GM18499 (cell line): ENCODE data around the gene CIAPIN1.
"Not testable (repeated sequence)": the region's sequence is repeated elsewhere in the genome, so short reads cannot be mapped to it uniquely, and the experiment has no call there.

Experiments
- ATAC-seq: cut with Tn5 transposase; IDR thresholded peaks from one replicate; pipeline ENCODE4 v1.9.1; 2021; ENCODE audit warnings: moderate number of reproducible peaks; ENCODE audit not compliant: insufficient read depth, unreplicated experiment

The CIAPIN1 gene

GRCh38 chr16:57446531-57447185 is 527 bp downstream of the CIAPIN1 start:
- peak; percentile 28 for ATAC-seq

GRCh38 chr16:57445510-57445909 is 1.7 kb downstream of the CIAPIN1 start:
- no peak for ATAC-seq

DNA sequence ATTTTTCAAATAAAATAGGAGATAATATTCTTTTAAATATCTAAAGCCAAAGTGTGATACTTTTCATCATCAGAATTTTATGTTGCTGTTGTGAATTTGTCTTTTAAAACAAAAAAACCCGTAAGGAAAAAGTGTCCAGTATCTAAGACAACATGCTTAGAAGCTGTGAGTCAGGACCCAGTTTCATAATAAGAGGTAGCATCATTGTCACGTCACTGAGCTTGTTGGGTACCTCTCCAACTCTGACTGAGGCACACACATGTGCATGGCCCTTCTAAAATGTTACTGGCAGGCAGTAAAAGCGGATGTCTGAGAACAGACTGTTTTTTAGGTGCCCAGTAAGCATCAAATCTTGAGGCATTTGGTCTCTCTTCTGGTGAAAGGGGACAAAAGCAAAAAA is 2.5 kb downstream of the CIAPIN1 start:
- ATAC-seq = no peak

- not testable (repeated sequence) for ATAC-seq
Observed at GRCh38 chr16:57440551-57440950, 6.6 kb downstream of the CIAPIN1 start.

DNA sequence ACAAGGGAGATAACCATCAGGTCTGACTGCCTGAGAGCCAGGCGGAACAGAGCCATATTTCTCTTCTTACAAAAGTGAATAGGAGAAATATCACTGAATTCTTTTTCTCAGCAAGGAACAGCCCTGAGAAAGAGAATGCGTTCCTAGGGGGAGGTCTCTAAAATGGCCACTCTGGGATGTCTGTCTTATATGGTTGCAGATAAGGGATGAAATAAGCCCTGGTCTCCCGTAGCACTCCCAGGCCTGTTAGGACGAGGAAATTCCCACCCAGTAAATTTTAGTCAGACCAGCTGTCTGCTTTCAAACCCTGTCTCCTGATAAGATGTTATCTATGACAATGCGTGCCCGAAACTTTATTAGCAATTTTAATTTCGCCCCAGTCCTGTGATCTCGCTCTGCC is 7.2 kb downstream of the CIAPIN1 start:
- ATAC-seq = not testable (repeated sequence)

DNA sequence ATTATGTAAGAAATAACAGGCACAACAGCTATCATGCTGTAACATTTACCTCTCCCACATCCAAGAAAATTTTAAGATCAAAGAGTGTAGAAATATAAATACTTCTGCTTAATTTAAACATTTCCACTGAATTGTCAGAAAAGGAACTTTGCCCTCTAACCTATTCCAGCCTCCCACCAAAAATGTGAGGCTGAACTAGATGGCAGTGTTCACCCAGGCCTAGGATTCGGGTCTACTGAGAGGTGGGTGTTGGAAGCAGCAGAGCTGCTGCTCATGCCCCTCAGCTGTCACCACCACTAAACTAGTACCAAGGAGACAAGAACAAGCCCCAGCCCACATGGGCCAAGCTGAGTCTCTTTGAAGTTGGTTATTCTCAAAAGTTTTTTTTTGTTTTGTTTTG is 11.3 kb downstream of the CIAPIN1 start:
- ATAC-seq = no peak

DNA sequence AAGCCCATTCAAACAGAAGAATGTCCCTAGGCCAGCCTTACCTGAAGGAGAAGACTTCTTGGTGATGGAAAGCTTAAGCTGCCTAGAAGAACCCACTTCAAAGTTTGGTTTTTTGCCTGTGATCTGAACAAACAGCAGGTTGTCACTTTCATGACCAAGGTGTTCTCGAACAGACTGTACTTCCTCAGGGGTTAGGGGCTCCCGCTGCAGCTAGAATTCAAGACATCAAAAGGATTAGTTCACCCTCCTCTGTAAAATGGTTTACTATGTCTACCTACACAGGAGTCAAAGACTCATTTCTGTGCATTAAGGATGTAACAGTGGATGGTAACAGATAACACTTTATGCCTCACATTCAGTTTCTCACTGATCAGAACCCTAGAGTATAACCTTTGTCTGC is 13.2 kb downstream of the CIAPIN1 start:
- ATAC-seq = no peak

- ATAC-seq = no peak
Observed at GRCh38 chr16:57432989-57433388, 14.2 kb downstream of the CIAPIN1 start.

DNA sequence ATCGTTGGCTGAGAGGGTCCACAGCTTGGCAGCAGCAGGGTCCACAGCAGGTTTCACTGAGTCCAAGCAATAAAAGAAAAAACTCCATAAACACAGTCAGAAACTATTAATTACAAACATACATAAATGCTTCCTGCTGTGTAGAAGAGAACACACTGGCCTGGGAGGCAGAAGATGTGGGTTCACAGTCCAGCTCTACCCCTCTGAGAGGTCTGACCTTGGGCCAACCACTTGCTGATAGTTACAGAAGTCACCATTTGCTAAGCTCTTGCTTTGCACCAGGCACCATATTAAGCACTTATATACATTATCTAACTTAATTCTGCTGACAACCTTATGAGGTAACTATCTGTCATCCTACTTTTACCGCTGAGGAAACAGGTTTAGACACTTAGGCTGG is 14.7 kb downstream of the CIAPIN1 start:
- no peak for ATAC-seq

- ATAC-seq = no peak
Observed at GRCh38 chr16:57430955-57431354, 16.2 kb downstream of the CIAPIN1 start.

GRCh38 chr16:57427824-57428223 is 19.4 kb downstream of the CIAPIN1 start:
- no peak for ATAC-seq

DNA sequence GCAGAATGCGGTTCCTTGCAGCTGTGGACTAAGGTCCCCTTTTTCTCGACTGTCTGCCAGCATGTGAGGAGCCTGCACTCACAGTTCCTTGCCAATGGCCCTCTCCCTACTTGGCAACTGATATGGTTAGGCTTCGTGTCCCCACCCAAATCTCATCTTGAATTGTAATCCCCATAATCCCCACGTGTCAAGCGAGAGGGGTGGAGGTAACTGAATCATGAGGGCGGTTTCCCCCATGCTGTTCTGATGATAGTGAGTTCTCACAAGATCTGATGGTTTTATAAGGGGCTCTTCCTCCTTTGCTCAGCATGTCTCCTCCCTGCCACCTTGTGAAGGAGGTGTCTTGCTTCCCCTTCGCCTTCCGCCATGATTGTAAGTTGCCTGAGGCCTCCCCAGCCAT is 19.9 kb downstream of the CIAPIN1 start:
- no peak for ATAC-seq

GRCh38 chr16:57426356-57426755 is 20.8 kb downstream of the CIAPIN1 start:
- no peak for ATAC-seq

GRCh38 chr16:57424583-57424982 is 22.6 kb downstream of the CIAPIN1 start:
- ATAC-seq = no peak

DNA sequence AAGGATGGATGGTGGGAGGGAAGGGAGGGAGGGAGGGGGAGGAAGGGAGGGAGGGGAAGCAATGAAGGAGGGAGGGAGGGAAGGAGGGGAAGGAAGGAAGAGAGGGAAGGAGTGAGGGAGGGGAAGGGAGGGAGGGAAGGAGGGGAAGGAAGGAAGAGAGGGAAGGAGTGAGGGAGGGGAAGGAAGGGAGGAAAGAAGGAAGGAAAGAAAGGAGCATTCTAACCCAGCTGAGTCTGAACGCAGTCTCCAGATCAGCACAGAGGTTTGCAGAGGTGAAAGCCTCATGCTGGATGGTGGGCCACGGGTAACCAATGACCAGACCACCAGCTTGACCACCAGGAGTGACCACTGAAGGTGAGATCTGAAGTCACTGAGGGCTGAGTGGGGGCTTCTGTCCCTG is 24.0 kb downstream of the CIAPIN1 start:
- no peak for ATAC-seq

- no peak for ATAC-seq
Observed at GRCh38 chr16:57422026-57422944, 24.9 kb downstream of the CIAPIN1 start.

- ATAC-seq = no peak
Observed at GRCh38 chr16:57419506-57419905, 27.7 kb downstream of the CIAPIN1 start.

DNA sequence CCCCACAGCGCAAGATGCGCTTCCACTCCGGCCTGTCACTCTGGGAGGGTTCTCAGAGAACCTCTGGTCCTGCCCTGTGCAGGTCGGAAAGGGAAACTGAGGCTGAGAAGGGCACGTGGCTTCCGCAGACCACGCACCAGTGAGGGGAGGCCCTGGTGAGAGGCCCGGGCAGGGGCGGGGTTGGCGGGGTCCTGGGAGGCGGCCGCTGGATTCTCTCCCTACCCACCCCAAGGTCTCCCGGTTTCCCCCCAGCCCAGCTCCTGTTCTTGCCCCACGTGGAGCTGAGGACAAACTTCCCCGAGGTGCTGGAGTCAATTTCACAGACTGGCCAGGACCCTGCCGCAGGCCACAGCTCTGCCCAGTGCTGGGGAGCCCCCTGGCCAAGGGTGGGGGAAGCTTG is 31.1 kb downstream of the CIAPIN1 start:
- no peak for ATAC-seq

DNA sequence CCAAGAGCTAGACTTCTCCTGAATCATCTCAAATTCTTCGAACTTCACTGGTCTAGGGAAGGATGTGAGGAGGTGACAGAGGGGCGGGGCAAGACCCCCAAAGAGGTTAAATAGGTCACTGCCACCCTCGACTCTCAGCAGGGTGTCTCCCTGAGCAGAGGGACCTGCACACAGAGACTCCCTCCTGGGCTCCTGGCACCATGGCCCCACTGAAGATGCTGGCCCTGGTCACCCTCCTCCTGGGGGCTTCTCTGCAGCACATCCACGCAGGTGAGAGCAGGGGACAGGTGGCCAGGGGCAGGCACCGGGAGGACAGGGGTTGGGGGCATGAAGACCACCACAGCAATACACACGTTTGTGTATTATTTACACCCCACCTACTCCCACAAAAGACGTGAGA is 33.5 kb downstream of the CIAPIN1 start:
- no peak for ATAC-seq

DNA sequence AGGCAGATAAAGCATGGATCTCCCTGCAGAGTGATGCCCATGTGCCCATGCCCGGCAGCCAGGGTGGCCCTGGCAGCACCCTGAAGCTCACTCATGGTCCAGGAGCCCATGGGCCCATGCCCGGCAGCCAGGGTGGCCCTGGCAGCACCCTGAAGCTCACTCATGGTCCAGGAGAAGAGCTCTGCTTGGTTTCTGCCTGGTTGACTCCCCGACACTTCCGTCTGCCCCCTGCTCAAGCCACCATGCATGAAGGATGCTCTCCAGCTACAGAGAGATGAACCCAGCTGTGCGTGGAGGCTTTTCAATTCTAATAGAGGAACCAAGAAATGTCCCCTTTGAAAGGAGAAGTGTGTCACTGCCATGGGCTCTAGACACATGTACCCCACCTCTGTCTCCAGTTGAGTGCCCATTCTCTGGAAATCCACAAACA is 33.9 kb downstream of the CIAPIN1 start:
- peak; percentile 56 for ATAC-seq

- no peak for ATAC-seq
Observed at GRCh38 chr16:57412584-57412983, 34.6 kb downstream of the CIAPIN1 start.
